PC-9 (cell line): ENCODE data around the gene FNDC3B. TPM values are rescaled to one million over a fixed set of nuclear protein-coding genes. Genes with fewer than 3 reads are reported as not detected.

Experiments used
- BruUV-seq: library from RNA; stranded (reverse); fragments of 400-500 nt; replicated peaks from 2 replicates; lab custom pipeline; 2021; lab: Mats Ljungman, UMichigan
- CTCF ChIA-PET: fragments of 300-600 bp; sonication (Branson Sonifier 250); formaldehyde crosslinking; loops from one replicate; lab custom pipeline; 2022; ENCODE audit warnings: antibody characterized with exemption; lab: Charles Lee
- POLR2A ChIA-PET: fragments of 300-600 bp; sonication (Branson Sonifier 250); formaldehyde crosslinking; loops from one replicate; lab custom pipeline; 2022; ENCODE audit warnings: antibody characterized with exemption; ENCODE audit not compliant: unreplicated experiment; lab: Charles Lee
- DNase-seq, 2 experiments: peaks; one replicate each; pipeline versions ENCODE4 v3.0.0 to v3.0.0-alpha.2; 2015 to 2022; ENCODE audit warnings: mixed read lengths in 1 of 2
- H2AFZ ChIP-seq: fragments of 200-600 bp; sonication (generic); 2 replicates; pipeline ENCODE4 v1.8.1; 2017; ENCODE audit warnings: antibody characterized with exemption
- H3F3A ChIP-seq: fragments of 200-600 bp; sonication (generic); 2 replicates; pipeline ENCODE4 v1.8.1; 2017; ENCODE audit warnings: antibody characterized with exemption, mild to moderate bottlenecking, low read depth; ENCODE audit not compliant: insufficient read depth
- H3K27ac ChIP-seq: fragments of 200-600 bp; sonication (generic); 2 replicates; pipeline ENCODE4 v1.6.1; 2016; ENCODE audit warnings: mixed run types
- H3K27me3 ChIP-seq: fragments of 200-600 bp; sonication (generic); 2 replicates; pipeline ENCODE4 v1.6.1; 2016; ENCODE audit warnings: low read depth, mixed run types; ENCODE audit not compliant: insufficient read depth
- H3K36me3 ChIP-seq: fragments of 200-600 bp; sonication (generic); 2 replicates; pipeline ENCODE4 v1.6.1; 2016; ENCODE audit warnings: low read depth, mixed run types
- H3K4me1 ChIP-seq: fragments of 200-600 bp; sonication (generic); replicated peaks from 2 replicates; pipeline ENCODE4 v1.6.1; 2016; ENCODE audit warnings: mixed run types; ENCODE audit not compliant: insufficient read depth
- H3K4me2 ChIP-seq: fragments of 200-600 bp; sonication (generic); 2 replicates; pipeline ENCODE4 v1.6.1; 2017; ENCODE audit warnings: mixed run types
- H3K4me3 ChIP-seq: fragments of 200-600 bp; sonication (generic); 2 replicates; pipeline ENCODE4 v1.6.1; 2016; ENCODE audit warnings: mixed run types
- H3K79me2 ChIP-seq: fragments of 200-600 bp; sonication (generic); 2 replicates; pipeline ENCODE4 v1.6.1; 2017; ENCODE audit warnings: low read depth, mixed run types
- H3K9me2 ChIP-seq: fragments of 200-600 bp; sonication (generic); 2 replicates; pipeline ENCODE4 v1.8.1; 2017; ENCODE audit warnings: mild to moderate bottlenecking; ENCODE audit not compliant: insufficient read depth
- H3K9me3 ChIP-seq: fragments of 200-600 bp; sonication (generic); 2 replicates; pipeline ENCODE4 v1.8.1; 2016; ENCODE audit warnings: low read depth; ENCODE audit not compliant: insufficient read depth
- H4K20me1 ChIP-seq: fragments of 200-600 bp; sonication (generic); 2 replicates; pipeline ENCODE4 v1.8.1; 2017; ENCODE audit not compliant: insufficient read depth
- CTCF ChIP-seq: fragments of 200-600 bp; sonication (generic); conservative IDR thresholded peaks from 2 replicates; pipeline ENCODE4 v1.6.1; 2017; ENCODE audit warnings: mixed run types, antibody characterized with exemption, mild to moderate bottlenecking, moderate library complexity
- EZH2 ChIP-seq: fragments of 200-600 bp; sonication (generic); IDR thresholded peaks from 2 replicates; pipeline ENCODE4 v1.8.0; 2017; ENCODE audit warnings: antibody characterized with exemption, low read depth
- intact Hi-C: fragments of 100-400 bp; cut with micrococcal nuclease; formaldehyde crosslinking; loops from one replicate; pipeline ENCODE4 v1.10.0; 2022; ENCODE audit not compliant: unreplicated experiment
- total RNA-seq: library from RNA; stranded (reverse); gene quantifications from 2 replicates; pipeline ENCODE4 v1.2.3, GENCODE V29; 2021

FNDC3B gene
- total RNA-seq, 1 experiment from 2014 or later: 106 TPM

- BruUV-seq: no TSS peak
- no peak overlapping the region for H3K27ac ChIP-seq
- CTCF ChIA-PET: no interaction called here
Observed at GRCh38 chr3:172328282-172328681, 288.9 kb downstream of the FNDC3B start.

GRCh38 chr3:172329070-172329469 lies 289.7 kb downstream of the FNDC3B start:
- peaks cover 85% of the 10 kb centered on the region for H3K36me3 ChIP-seq
- no TSS peak for BruUV-seq
- H4K20me1 ChIP-seq: peaks cover 20% of the 10 kb centered on the region; the same call in 1 of the 2 replicates
- DNase-seq: no peak
- peaks cover 25% of the 10 kb centered on the region; the same call in 1 of the 2 replicates for H3K79me2 ChIP-seq
- H3K4me2 ChIP-seq: no peak overlapping the region
- H3K27ac ChIP-seq: no peak overlapping the region
- intact Hi-C loops: no loop called here
- CTCF ChIA-PET: no interaction called here
- H3F3A ChIP-seq: peaks cover 72% of the 10 kb centered on the region
- POLR2A ChIA-PET: no interaction called here
- no peaks in the 10 kb centered on the region for H3K9me2 ChIP-seq
- TF ChIP-seq EZH2: no peak
- no peak for TF ChIP-seq CTCF
- no peaks in the 10 kb centered on the region for H3K9me3 ChIP-seq
- H2AFZ ChIP-seq: no peak overlapping the region
- no peak overlapping the region for H3K4me3 ChIP-seq
- H3K27me3 ChIP-seq: no peaks in the 10 kb centered on the region
- 0 out of 2 replicates have a peak, but pooled peaks cover 7% of the 10 kb centered on the region for H3K4me1 ChIP-seq

More at GRCh38 chr3:172328282-172328681, 288.9 kb downstream of the FNDC3B start:
- no peak for TF ChIP-seq EZH2
- no peak for TF ChIP-seq CTCF
- H3K27me3 ChIP-seq: no peaks in the 10 kb centered on the region
- H3F3A ChIP-seq: peaks cover 73% of the 10 kb centered on the region
- H3K4me3 ChIP-seq: no peak overlapping the region
- H3K79me2 ChIP-seq: peaks cover 22% of the 10 kb centered on the region
- no peak overlapping the region for H2AFZ ChIP-seq
- DNase-seq: no peak
- H3K9me2 ChIP-seq: no peaks in the 10 kb centered on the region
- H3K4me2 ChIP-seq: no peak overlapping the region
- no peaks in the 10 kb centered on the region for H3K9me3 ChIP-seq
- intact Hi-C loops: no loop called here
- POLR2A ChIA-PET: no interaction called here
- peaks cover 10% of the 10 kb centered on the region for H3K4me1 ChIP-seq
- peaks cover 86% of the 10 kb centered on the region for H3K36me3 ChIP-seq
- H4K20me1 ChIP-seq: peaks cover 15% of the 10 kb centered on the region; the same call in 1 of the 2 replicates

GRCh38 chr3:172330413-172330812 lies 291.0 kb downstream of the FNDC3B start:
- no TSS peak for BruUV-seq
- Histone ChIP-seq H3K4me2 (no peak overlapping the region), H3K9me3 (no peaks in the 10 kb centered on the region), H3K4me1 (0 out of 2 replicates have a peak, but pooled peaks cover 7% of the 10 kb centered on the region), H3K79me2 (peaks cover 30% of the 10 kb centered on the region), H4K20me1 (peaks cover 21% of the 10 kb centered on the region; the same call in 1 of the 2 replicates), H3F3A (peaks cover 76% of the 10 kb centered on the region), H3K9me2 (no peaks in the 10 kb centered on the region), H3K27ac (peak overlapping the region; percentile 11; the same call in 1 of the 2 replicates), H3K4me3 (no peak overlapping the region), H3K36me3 (peaks cover 81% of the 10 kb centered on the region), H2AFZ (no peak overlapping the region), H3K27me3 (no peaks in the 10 kb centered on the region)
- TF ChIP-seq EZH2 (no peak), CTCF (no peak)
- no peak for DNase-seq
- ChIA-PET CTCF (interaction anchor here (0.6 kb wide), 1 partner anchor 287 kb away, joined by 4 read pairs; no protein-coding TSS in a partner anchor), POLR2A (no interaction called here)
- intact Hi-C loops: loop anchor here (5.0 kb wide), 2 partner anchors 288 to 422 kb away; partner anchors contain the start of gene ECT2
